Type B pancreatic cell (in vitro differentiated cells): ENCODE measurements around the gene ARHGAP8. TPM values are rescaled to one million over a fixed set of nuclear protein-coding genes. Genes with fewer than 3 reads are reported as not detected.

Experiments
- DNase-seq: peaks from one replicate; pipeline ENCODE4 v3.0.0; 2021; ENCODE audit warnings: mixed read lengths; ENCODE audit not compliant: unreplicated experiment; ENCODE audit errors: extremely low spot score
- H3K27ac Mint-ChIP-seq: 2 replicates; pipeline ENCODE4 v1.8.0; 2021; ENCODE audit warnings: mild to moderate bottlenecking, mixed read lengths
- H3K27me3 Mint-ChIP-seq: 2 replicates; pipeline ENCODE4 v1.8.0; 2021; ENCODE audit warnings: mixed read lengths
- H3K36me3 Mint-ChIP-seq: 2 replicates; pipeline ENCODE4 v1.8.0; 2021; ENCODE audit warnings: mixed read lengths
- H3K4me1 Mint-ChIP-seq: one replicate; pipeline ENCODE4 v1.8.0; 2021; ENCODE audit warnings: mixed read lengths; ENCODE audit not compliant: unreplicated experiment
- H3K4me3 Mint-ChIP-seq: 2 replicates; pipeline ENCODE4 v1.8.0; 2021; ENCODE audit warnings: mild to moderate bottlenecking, mixed read lengths
- H3K9me3 Mint-ChIP-seq: 2 replicates; pipeline ENCODE4 v1.8.0; 2021; ENCODE audit warnings: mixed read lengths
- total RNA-seq: library from RNA; stranded (reverse); gene quantifications from 2 replicates; pipeline ENCODE4 v1.2.1, GENCODE V29; 2021; ENCODE audit warnings: low replicate concordance
- TF ChIP-seq, protein P1 (sequence below): fragments of 200-600 bp; sonication (generic); conservative IDR thresholded peaks from 2 replicates; pipeline ENCODE4 v1.5.0; 2021; ENCODE audit warnings: antibody characterized with exemption, mild to moderate bottlenecking

ARHGAP8 gene
- total RNA-seq, 1 donor from 2014 or later = 18.0 TPM

DNA sequence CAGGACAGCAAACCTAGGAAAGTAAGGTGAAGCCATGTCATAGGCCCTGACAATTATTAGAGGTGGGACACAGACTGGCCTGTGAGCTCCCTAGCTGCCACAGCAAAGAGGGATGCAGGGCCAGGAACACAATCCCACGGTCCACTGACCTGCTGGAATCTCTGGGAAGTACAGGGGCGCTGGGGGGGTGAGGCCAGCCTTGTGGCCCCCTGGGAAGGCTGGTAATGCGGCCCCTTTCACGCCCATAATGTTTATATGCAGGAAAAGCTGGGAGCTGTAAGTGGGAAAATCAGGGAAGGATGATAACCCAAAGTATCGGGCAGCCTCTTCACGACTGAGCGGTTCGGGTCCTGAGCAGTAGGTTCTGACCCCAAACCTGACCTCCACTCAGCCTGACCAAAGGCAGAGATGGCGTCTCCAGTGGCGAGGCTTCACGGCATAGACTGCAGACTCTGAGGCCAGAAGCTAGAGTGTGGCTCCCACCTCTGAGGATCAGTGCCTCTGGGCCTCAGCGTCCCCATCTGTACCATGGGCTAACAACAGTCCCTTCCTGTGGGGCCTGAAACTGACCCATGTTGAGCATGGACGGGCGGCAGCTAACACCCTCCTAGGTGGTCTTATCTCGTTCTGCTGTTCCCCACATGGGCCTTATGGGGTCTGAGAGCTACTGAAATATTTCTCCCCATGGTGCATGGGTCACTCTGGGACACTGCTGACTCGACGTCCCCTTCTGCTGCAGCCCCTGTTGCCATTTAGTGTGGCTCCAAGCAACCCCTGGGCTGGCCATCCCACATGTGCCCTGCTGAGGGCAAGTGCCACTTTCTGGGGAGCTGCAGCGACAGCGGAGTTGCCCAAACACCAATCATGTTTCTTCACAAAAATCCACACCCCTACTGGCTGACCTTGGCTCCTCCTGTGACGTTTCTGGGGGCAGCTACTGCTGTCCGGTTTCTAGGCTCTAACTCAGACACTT lies 155.7 kb downstream of the ARHGAP8 start:
- Mint-ChIP-seq H3K27ac (no peak overlapping the region), H3K4me1 (no peaks in the 10 kb centered on the region), H3K4me3 (no peak overlapping the region), H3K36me3 (peaks cover 40% of the 10 kb centered on the region), H3K9me3 (peaks cover 13% of the 10 kb centered on the region), H3K27me3 (no peaks in the 10 kb centered on the region)
- TF ChIP-seq, protein P1, sequence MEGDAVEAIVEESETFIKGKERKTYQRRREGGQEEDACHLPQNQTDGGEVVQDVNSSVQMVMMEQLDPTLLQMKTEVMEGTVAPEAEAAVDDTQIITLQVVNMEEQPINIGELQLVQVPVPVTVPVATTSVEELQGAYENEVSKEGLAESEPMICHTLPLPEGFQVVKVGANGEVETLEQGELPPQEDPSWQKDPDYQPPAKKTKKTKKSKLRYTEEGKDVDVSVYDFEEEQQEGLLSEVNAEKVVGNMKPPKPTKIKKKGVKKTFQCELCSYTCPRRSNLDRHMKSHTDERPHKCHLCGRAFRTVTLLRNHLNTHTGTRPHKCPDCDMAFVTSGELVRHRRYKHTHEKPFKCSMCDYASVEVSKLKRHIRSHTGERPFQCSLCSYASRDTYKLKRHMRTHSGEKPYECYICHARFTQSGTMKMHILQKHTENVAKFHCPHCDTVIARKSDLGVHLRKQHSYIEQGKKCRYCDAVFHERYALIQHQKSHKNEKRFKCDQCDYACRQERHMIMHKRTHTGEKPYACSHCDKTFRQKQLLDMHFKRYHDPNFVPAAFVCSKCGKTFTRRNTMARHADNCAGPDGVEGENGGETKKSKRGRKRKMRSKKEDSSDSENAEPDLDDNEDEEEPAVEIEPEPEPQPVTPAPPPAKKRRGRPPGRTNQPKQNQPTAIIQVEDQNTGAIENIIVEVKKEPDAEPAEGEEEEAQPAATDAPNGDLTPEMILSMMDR = no peak
- DNase-seq = no peak

DNA sequence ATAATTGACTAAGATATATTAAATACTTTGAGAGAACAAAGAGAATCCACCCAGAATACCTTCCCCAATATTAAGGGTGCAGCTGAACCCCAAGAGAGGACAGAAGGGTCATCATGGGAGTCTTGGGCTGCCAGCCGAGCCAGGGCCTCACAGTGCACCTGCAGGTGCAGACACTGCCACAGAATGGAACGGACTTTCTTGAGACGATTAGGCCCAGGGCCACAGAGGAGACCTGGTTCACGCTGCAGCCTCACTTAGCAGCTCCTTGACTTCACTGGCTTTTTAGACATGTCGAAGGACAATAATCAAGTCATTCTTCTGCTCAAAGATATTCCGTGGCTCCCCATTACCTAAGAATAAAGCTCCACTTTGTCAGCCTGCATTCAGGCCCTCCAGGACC lies 156.9 kb downstream of the ARHGAP8 start:
- DNase-seq = no peak
- H3K4me3 Mint-ChIP-seq = no peak overlapping the region
- no peaks in the 10 kb centered on the region for H3K4me1 Mint-ChIP-seq
- H3K9me3 Mint-ChIP-seq = peaks cover 13% of the 10 kb centered on the region
- H3K36me3 Mint-ChIP-seq = peaks cover 36% of the 10 kb centered on the region
- H3K27me3 Mint-ChIP-seq = no peaks in the 10 kb centered on the region
- H3K27ac Mint-ChIP-seq = no peak overlapping the region
- TF ChIP-seq, protein P1 = no peak

Other genes with a start within 250 kb of the ARHGAP8 start
- gene PRR5, start 50.4 kb upstream of the ARHGAP8 start, total RNA-seq = 21.2 and 30.8 TPM in 2 replicates